IMR-90 (cell line): Measurements from ENCODE around the gene FOXM1. TPM values are rescaled to one million over a fixed set of nuclear protein-coding genes. Genes with fewer than 3 reads are reported as not detected.

Experiments used
- ATAC-seq: fragments of 200-7000 bp; cut with Tn5 transposase; 2 replicates; pipeline ENCODE4 v1.9.1; 2020; ENCODE audit warnings: low read depth, mild to moderate bottlenecking, moderate library complexity
- BruUV-seq: library from RNA; stranded (reverse); fragments of 400-500 nt; replicated peaks from 2 replicates; lab custom pipeline; 2021; lab: Mats Ljungman, UMichigan
- CTCF ChIA-PET: fragments of 300-600 bp; formaldehyde crosslinking; extraction: SDS; loops from one replicate; lab custom pipeline; 2021; ENCODE audit warnings: antibody characterized with exemption; lab: Yijun Ruan, JAX
- POLR2A ChIA-PET: fragments of 300-600 bp; sonication (Branson Sonifier 250); formaldehyde crosslinking; loops from one replicate; lab custom pipeline; 2022; ENCODE audit warnings: antibody characterized with exemption; ENCODE audit not compliant: unreplicated experiment; lab: Charles Lee
- DNase-seq: peaks from one replicate; pipeline ENCODE4 v3.0.0; 2013
- H2AFZ ChIP-seq: replicated peaks from 2 replicates; pipeline ENCODE3; 2013; ENCODE audit warnings: low read length, mild to moderate bottlenecking; ENCODE audit not compliant: poor library complexity
- H2AK5ac ChIP-seq: 2 replicates; pipeline ENCODE4 v1.6.1; 2013; ENCODE audit warnings: low read depth, low read length, inconsistent platforms
- H2AK9ac ChIP-seq: replicated peaks from 2 replicates; pipeline ENCODE3; 2013; ENCODE audit warnings: mild to moderate bottlenecking, low read depth, low read length, moderate library complexity; ENCODE audit not compliant: poor library complexity
- H2BK120ac ChIP-seq: 2 replicates; pipeline ENCODE4 v1.6.1; 2013; ENCODE audit warnings: low read depth, low read length, inconsistent platforms
- H2BK15ac ChIP-seq: 3 replicates; pipeline ENCODE4 v1.6.1; 2013; ENCODE audit warnings: low read depth, low read length, inconsistent platforms
- H2BK20ac ChIP-seq: 2 replicates; pipeline ENCODE4 v1.6.1; 2013; ENCODE audit warnings: low read depth, mild to moderate bottlenecking, inconsistent platforms, low read length, moderate library complexity
- H2BK5ac ChIP-seq: 2 replicates; pipeline ENCODE4 v1.6.1; 2013; ENCODE audit warnings: mild to moderate bottlenecking, low read depth, low read length, inconsistent platforms; ENCODE audit not compliant: poor library complexity, severe bottlenecking
- H3K14ac ChIP-seq: replicated peaks from 2 replicates; pipeline ENCODE4 v1.6.1; 2013; ENCODE audit warnings: low read depth, low read length, inconsistent platforms
- H3K18ac ChIP-seq: 2 replicates; pipeline ENCODE4 v1.6.1; 2013; ENCODE audit warnings: low read depth, low read length, control low read depth
- H3K23ac ChIP-seq: 2 replicates; pipeline ENCODE4 v1.6.1; 2013; ENCODE audit warnings: low read depth, low read length, inconsistent platforms
- H3K27ac ChIP-seq: 2 replicates; pipeline ENCODE4 v1.5.1; 2013; ENCODE audit warnings: mild to moderate bottlenecking, control low read depth, low read length; ENCODE audit not compliant: insufficient read depth
- H3K27me3 ChIP-seq: 2 replicates; pipeline ENCODE4 v1.6.1; 2013; ENCODE audit warnings: low read length; ENCODE audit not compliant: control insufficient read depth, insufficient read depth
- H3K36me3 ChIP-seq: 2 replicates; pipeline ENCODE4 v1.6.1; 2013; ENCODE audit warnings: low read length, mixed read lengths; ENCODE audit not compliant: control insufficient read depth, insufficient read depth
- H3K4ac ChIP-seq: 2 replicates; pipeline ENCODE4 v1.6.1; 2013; ENCODE audit warnings: low read depth, low read length, inconsistent platforms
- H3K4me1 ChIP-seq: 2 replicates; pipeline ENCODE4 v1.6.1; 2013; ENCODE audit warnings: low read length, mixed read lengths; ENCODE audit not compliant: control insufficient read depth, insufficient read depth
- H3K4me2 ChIP-seq: 2 replicates; pipeline ENCODE4 v1.6.1; 2013; ENCODE audit warnings: low read depth, mild to moderate bottlenecking, control low read depth, low read length, moderate library complexity
- H3K4me3 ChIP-seq: 2 replicates; pipeline ENCODE4 v1.5.1; 2013; ENCODE audit warnings: low read depth, mild to moderate bottlenecking, control low read depth, low read length, moderate library complexity; ENCODE audit not compliant: insufficient read depth
- H3K56ac ChIP-seq: 2 replicates; pipeline ENCODE4 v1.6.1; 2013; ENCODE audit warnings: low read length, inconsistent platforms; ENCODE audit not compliant: insufficient read depth; ENCODE audit errors: extremely low read depth
- H3K79me1 ChIP-seq, 2 experiments: 2 replicates each; pipeline ENCODE4 v1.6.1; 2013; ENCODE audit warnings: low read length in 2 of 2, inconsistent platforms in 1 of 2, low read depth in 1 of 2
- H3K9ac ChIP-seq: 2 replicates; pipeline ENCODE4 v1.6.1; 2013; ENCODE audit warnings: low read depth, low read length, control low read depth
- H3K9me1 ChIP-seq: 2 replicates; pipeline ENCODE4 v1.6.1; 2013; ENCODE audit warnings: low read length, inconsistent platforms; ENCODE audit not compliant: insufficient read depth
- H3K9me3 ChIP-seq: 2 replicates; pipeline ENCODE4 v1.6.1; 2013; ENCODE audit warnings: low read length; ENCODE audit not compliant: control insufficient read depth, insufficient read depth
- H4K20me1 ChIP-seq: 2 replicates; pipeline ENCODE4 v1.6.1; 2013; ENCODE audit warnings: low read length, inconsistent platforms; ENCODE audit not compliant: insufficient read depth
- H4K5ac ChIP-seq: 2 replicates; pipeline ENCODE4 v1.6.1; 2013; ENCODE audit warnings: mild to moderate bottlenecking, low read depth, low read length, control low read depth
- H4K8ac ChIP-seq, 2 experiments: 2 replicates each; pipeline ENCODE4 v1.6.1; 2013; ENCODE audit warnings: low read depth in 2 of 2, low read length in 2 of 2, control low read depth in 1 of 2, inconsistent platforms in 1 of 2
- H4K91ac ChIP-seq: 2 replicates; pipeline ENCODE4 v1.6.1; 2013; ENCODE audit warnings: low read depth, low read length, inconsistent platforms; ENCODE audit not compliant: insufficient read depth
- CEBPB ChIP-seq: IDR thresholded peaks from 2 replicates; pipeline ENCODE4 v1.6.1; 2012; ENCODE audit warnings: low read depth, low read length, improper control_type of control experiment
- CHD1 ChIP-seq: IDR thresholded peaks from 2 replicates; pipeline ENCODE4 v1.6.1; 2012; ENCODE audit warnings: low read depth, low read length, improper control_type of control experiment
- CTCF ChIP-seq: conservative IDR thresholded peaks from 2 replicates; pipeline ENCODE4 v1.5.1; 2012; ENCODE audit warnings: mild to moderate bottlenecking, low read depth, low read length, improper control_type of control experiment
- ELK1 ChIP-seq: fragments of 150-350 bp; IDR thresholded peaks from 2 replicates; pipeline ENCODE4 v1.6.1; 2016; ENCODE audit warnings: low read depth, mild to moderate bottlenecking, low read length, moderate library complexity, borderline replicate concordance
- FOS ChIP-seq: fragments of 150-350 bp; IDR thresholded peaks from 2 replicates; pipeline ENCODE4 v1.6.1; 2016; ENCODE audit warnings: low read depth, low read length
- MAZ ChIP-seq: IDR thresholded peaks from 2 replicates; pipeline ENCODE4 v1.6.1; 2012; ENCODE audit warnings: low read depth, mild to moderate bottlenecking, low read length, improper control_type of control experiment, moderate library complexity, borderline replicate concordance
- NFE2L2 ChIP-seq: fragments of 150-350 bp; IDR thresholded peaks from 2 replicates; pipeline ENCODE4 v1.6.1; 2016; ENCODE audit warnings: low read depth, mild to moderate bottlenecking, low read length
- RFX5 ChIP-seq: IDR thresholded peaks from 2 replicates; pipeline ENCODE4 v1.8.0; 2012; ENCODE audit warnings: low read depth, mild to moderate bottlenecking, low read length, moderate library complexity
- WGBS, 2 experiments: methylation state at CpG; one replicate each; pipeline versions ENCODE4 v1.1.5 to v1.1.7; 2013; ENCODE audit warnings: missing lambda C conversion rate in 2 of 2; ENCODE audit not compliant: insufficient read length in 1 of 2; ENCODE audit errors: extremely low coverage in 2 of 2; 5-methylcytosine and 5-hydroxymethylcytosine counted together
- dilution Hi-C: fragments of 300-500 bp; cut with HindIII; formaldehyde crosslinking; loops from one replicate; pipeline ENCODE4 v1.14.3; 2018; ENCODE audit warnings: low sequenced_read_pairs; ENCODE audit not compliant: unreplicated experiment
- in situ Hi-C: fragments of 300-500 bp; cut with MboI; formaldehyde crosslinking; loops from 3 replicates; pipeline ENCODE4 v1.14.3; 2019; ENCODE audit warnings: low sequenced_read_pairs, inconsistent platforms, mixed read lengths
- intact Hi-C: fragments of 100-400 bp; cut with micrococcal nuclease; formaldehyde crosslinking; loops from 2 replicates; pipeline ENCODE4 v1.10.0; 2022
- polyA plus RNA-seq, 3 experiments: library from polyadenylated mRNA; depleted of rRNA; stranded (reverse); fragments of >200 nt; gene quantifications; 2 replicates each; pipeline ENCODE4 v1.2.3, GENCODE V29; 2012; ENCODE audit warnings: low replicate concordance in 1 of 3
- total RNA-seq: library from RNA; depleted of rRNA; stranded (reverse); fragments of >200 nt; gene quantifications from 2 replicates; pipeline ENCODE4 v1.2.3, GENCODE V29; 2012

Gene FOXM1
- total and polyA plus RNA-seq, 2 of the 4 experiments (the other 2 are of a cell fraction) = 14.9 to 29.3 TPM

GRCh38 chr12:2891240-2892053, 14.5 kb upstream of the FOXM1 start (continued):
- TF ChIP-seq CHD1 = no peak

GRCh38 chr12:2890388-2891239, 13.6 kb upstream of the FOXM1 start, which contains the start of gene TULP3:
TSS of gene TULP3 (plus strand) at chr12:2890891. CDS start at chr12:2890948, 57 bp downstream.
- ChIA-PET POLR2A (interaction anchor here (0.6 to 1.4 kb wide), 5 partner anchors 12 to 998 kb away, joined by 3 read pairs; partner anchors contain the start of genes FOXM1 and RHNO1), CTCF (interaction anchor here (1.0 kb wide), 1 partner anchor 37 kb away, joined by 5 read pairs; no protein-coding TSS in a partner anchor)
- Histone ChIP-seq H3K4me3 (peak within 1 kb of the TSS; percentile 78), H2AK5ac (peak within 1 kb of the TSS; percentile 87), H3K9ac (peak within 1 kb of the TSS; percentile 82), H4K20me1 (peaks cover 10% of the 10 kb centered on the region; the same call in 1 of the 2 replicates), H3K4me1 (peaks cover 7% of the 10 kb centered on the region), H2BK20ac (no peak within 1 kb of the TSS), H2BK120ac (peak within 1 kb of the TSS; percentile 52; the same call in 1 of the 2 replicates), H3K18ac (peak within 1 kb of the TSS; percentile 10; the same call in 1 of the 2 replicates), H3K9me1 (peaks cover 10% of the 10 kb centered on the region), H3K79me1 (peaks cover 3 to 39% of the 10 kb centered on the region in 2 experiments; a peak in 2 of 4 replicates), H3K36me3 (peaks cover 5% of the 10 kb centered on the region), H3K9me3 (no peaks in the 10 kb centered on the region), H4K5ac (peak within 1 kb of the TSS; percentile 72), H4K8ac (peak within 1 kb of the TSS; percentile 79 to 97), H3K27ac (peak within 1 kb of the TSS; percentile 87), H4K91ac (peak within 1 kb of the TSS; percentile 79), H2BK5ac (peak within 1 kb of the TSS; percentile 77), H3K27me3 (no peaks in the 10 kb centered on the region), H3K4me2 (peak within 1 kb of the TSS; percentile 79), H3K56ac (peak within 1 kb of the TSS; percentile 85; the same call in 1 of the 2 replicates), H3K14ac (peak within 1 kb of the TSS; percentile 79), H3K23ac (peak within 1 kb of the TSS; percentile 83), H2AFZ (peak within 1 kb of the TSS; percentile 97), H3K4ac (peak within 1 kb of the TSS; percentile 95), H2BK15ac (peak within 1 kb of the TSS; percentile 39; the same call in 1 of the 3 replicates), H2AK9ac (peak within 1 kb of the TSS; percentile 92)
- BruUV-seq = no TSS peak
- DNase-seq (peak; percentile 96), ATAC-seq (peak; percentile 93)
- dilution Hi-C loops = no loop called here
- intact Hi-C loops = no loop called here
- 0% methylated on average over 48 of the region's 83 CpGs; no CpG with 5 or more reads in 1 of the 2 experiments for WGBS, 2 experiments
- in situ Hi-C loops = no loop called here
- TF ChIP-seq CTCF = peak; percentile 18; the same call in 1 of the 2 replicates
- TF ChIP-seq FOS = peak; percentile 43; the same call in 1 of the 2 replicates
- no peak for TF ChIP-seq NFE2L2
- TF ChIP-seq MAZ = peak; percentile 78; the same call in 1 of the 2 replicates
- no peak for TF ChIP-seq CEBPB
- TF ChIP-seq RFX5 = peak; percentile 54; the same call in 1 of the 2 replicates
- TF ChIP-seq ELK1 = no peak
